ENCODE measurements around the gene NTSR1.

The NTSR1 gene

GRCh38 chr20:62802026-62802712 is 93.5 kb downstream of the NTSR1 start:
- TF ChIP-seq CTCF (IDR thresholded peaks at IDR 0.05; ENCODE audit: insufficient read depth, low read depth, low read length, missing control alignments): no peak
- H3K4me3 ChIP-seq (ENCODE audit: low read depth, low read length): no peak overlapping the region

GRCh38 chr20:62804021-62804626 is 95.5 kb downstream of the NTSR1 start:
- TF ChIP-seq CTCF (IDR thresholded peaks at IDR 0.05; ENCODE audit: insufficient read depth, low read depth, low read length, missing control alignments): peak; percentile 7
- peak overlapping the region; percentile 55 for H3K4me3 ChIP-seq (ENCODE audit: low read depth, low read length)
- peak; percentile 38 for DNase-seq (ENCODE audit: low read depth)

More at GRCh38 chr20:62802026-62802712, 93.5 kb downstream of the NTSR1 start:
- DNase-seq (ENCODE audit: low read depth): no peak

GRCh38 chr20:62804627-62805154 is 96.1 kb downstream of the NTSR1 start, which contains the start of gene OGFR:
OGFR (plus strand) TSS chr20:62804835; CDS start chr20:62804860, 25 bp downstream.
- peak within 1 kb of the TSS; percentile 88 for H3K4me3 ChIP-seq (ENCODE audit: low read depth, low read length)
- no peak for TF ChIP-seq CTCF (IDR thresholded peaks at IDR 0.05; ENCODE audit: insufficient read depth, low read depth, low read length, missing control alignments)
- peak; percentile 80 for DNase-seq (ENCODE audit: low read depth)

GRCh38 chr20:62805155-62805710 is 96.6 kb downstream of the NTSR1 start:
- H3K4me3 ChIP-seq (ENCODE audit: low read depth, low read length): peak overlapping the region; percentile 88
- no peak for TF ChIP-seq CTCF (IDR thresholded peaks at IDR 0.05; ENCODE audit: insufficient read depth, low read depth, low read length, missing control alignments)
- DNase-seq (ENCODE audit: low read depth): no peak

- no peak for DNase-seq (ENCODE audit: low read depth)
- no peak for TF ChIP-seq CTCF (IDR thresholded peaks at IDR 0.05; ENCODE audit: insufficient read depth, low read depth, low read length, missing control alignments)
- H3K4me3 ChIP-seq (ENCODE audit: low read depth, low read length): peak overlapping the region; percentile 88
Measured at GRCh38 chr20:62805711-62806382, 97.2 kb downstream of the NTSR1 start.

- H3K4me3 ChIP-seq (ENCODE audit: low read depth, low read length): peak overlapping the region; percentile 88
- no peak for TF ChIP-seq CTCF (IDR thresholded peaks at IDR 0.05; ENCODE audit: insufficient read depth, low read depth, low read length, missing control alignments)
- DNase-seq (ENCODE audit: low read depth): no peak
Measured at GRCh38 chr20:62806383-62807050, 97.9 kb downstream of the NTSR1 start.
